OCI-LY3 (cell line): ENCODE measurements around the gene RIPK3.

Experiments used
- EZH2phosphoT487 ChIP-seq: fragments of 200-600 bp; shearing (Covaris generic); IDR thresholded peaks from 2 replicates; pipeline ENCODE4 v1.6.1; 2018; ENCODE audit warnings: antibody characterized with exemption, mixed run types, low read depth
- TF ChIP-seq, protein P1 (sequence below): fragments of 200-600, 300-600 bp; sonication (generic); IDR thresholded peaks from 2 replicates; pipeline ENCODE4 v1.5.1; 2014; ENCODE audit warnings: antibody characterized with exemption, low read length, low read depth

DNA sequence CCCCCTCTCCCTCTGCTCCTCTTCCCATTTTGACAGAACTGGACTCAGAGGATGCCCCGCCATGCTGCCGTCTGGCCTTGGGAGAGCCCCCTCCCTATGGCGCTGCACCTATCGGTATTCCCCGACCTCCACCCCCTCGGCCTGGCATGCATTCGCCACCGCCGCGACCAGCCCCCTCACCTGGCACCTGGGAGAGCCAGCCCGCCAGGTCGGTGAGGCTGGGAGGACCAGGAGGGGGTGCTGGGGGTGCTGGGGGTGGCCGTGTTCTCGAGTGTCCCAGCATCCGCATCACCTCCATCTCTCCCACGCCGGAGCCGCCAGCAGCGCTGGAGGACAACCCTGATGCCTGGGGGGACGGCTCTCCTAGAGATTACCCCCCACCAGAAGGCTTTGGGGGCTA, 29.7 kb upstream of the RIPK3 start:
- TF ChIP-seq, protein P1, sequence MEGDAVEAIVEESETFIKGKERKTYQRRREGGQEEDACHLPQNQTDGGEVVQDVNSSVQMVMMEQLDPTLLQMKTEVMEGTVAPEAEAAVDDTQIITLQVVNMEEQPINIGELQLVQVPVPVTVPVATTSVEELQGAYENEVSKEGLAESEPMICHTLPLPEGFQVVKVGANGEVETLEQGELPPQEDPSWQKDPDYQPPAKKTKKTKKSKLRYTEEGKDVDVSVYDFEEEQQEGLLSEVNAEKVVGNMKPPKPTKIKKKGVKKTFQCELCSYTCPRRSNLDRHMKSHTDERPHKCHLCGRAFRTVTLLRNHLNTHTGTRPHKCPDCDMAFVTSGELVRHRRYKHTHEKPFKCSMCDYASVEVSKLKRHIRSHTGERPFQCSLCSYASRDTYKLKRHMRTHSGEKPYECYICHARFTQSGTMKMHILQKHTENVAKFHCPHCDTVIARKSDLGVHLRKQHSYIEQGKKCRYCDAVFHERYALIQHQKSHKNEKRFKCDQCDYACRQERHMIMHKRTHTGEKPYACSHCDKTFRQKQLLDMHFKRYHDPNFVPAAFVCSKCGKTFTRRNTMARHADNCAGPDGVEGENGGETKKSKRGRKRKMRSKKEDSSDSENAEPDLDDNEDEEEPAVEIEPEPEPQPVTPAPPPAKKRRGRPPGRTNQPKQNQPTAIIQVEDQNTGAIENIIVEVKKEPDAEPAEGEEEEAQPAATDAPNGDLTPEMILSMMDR: no peak
- no peak for TF ChIP-seq EZH2phosphoT487
